Skin epidermis (tissue), 12 donors: ENCODE data around the gene SPATS2L.
A peak's percentile ranks its signal among the peaks of the same experiment; 100 is the strongest.

ENCODE experiments used
- H3K27ac ChIP-seq, 21 experiments: fragments of 200-600 bp; sonication (generic) in 11 of 21; one replicate each; pipeline ENCODE4 v1.5.0; 2020; ENCODE audit warnings: mild to moderate bottlenecking in 3 of 21, inconsistent platforms in 2 of 21, moderate library complexity in 2 of 21
- H3K4me3 ChIP-seq, 7 experiments: fragments of 200-600 bp; sonication (generic) in 2 of 7; one replicate each; pipeline ENCODE4 v1.5.0; 2020; ENCODE audit warnings: inconsistent platforms in 2 of 7, mild to moderate bottlenecking in 2 of 7, moderate library complexity in 1 of 7

The SPATS2L gene

DNA sequence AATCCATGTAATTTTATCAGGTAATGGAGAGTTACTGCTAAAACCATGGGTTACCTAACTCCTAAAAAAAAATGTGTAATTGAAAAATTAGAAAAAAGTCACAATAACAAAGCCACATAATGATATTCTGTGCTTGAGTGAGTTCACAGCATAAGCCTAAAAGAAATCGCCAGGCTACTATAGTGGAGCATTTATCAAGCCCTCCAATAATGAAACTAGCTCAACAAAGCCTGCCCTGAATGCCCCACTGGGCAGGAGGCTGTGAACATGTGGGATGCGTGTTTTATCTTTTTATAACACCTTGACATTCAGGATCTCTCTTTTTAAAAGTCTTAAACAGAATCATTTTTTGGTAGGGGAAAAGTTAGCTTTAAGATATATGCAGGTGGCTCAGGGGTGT is 117.0 kb downstream of the SPATS2L start:
- Histone ChIP-seq H3K4me3 (no peak overlapping the region), H3K27ac (no peak overlapping the region)

DNA sequence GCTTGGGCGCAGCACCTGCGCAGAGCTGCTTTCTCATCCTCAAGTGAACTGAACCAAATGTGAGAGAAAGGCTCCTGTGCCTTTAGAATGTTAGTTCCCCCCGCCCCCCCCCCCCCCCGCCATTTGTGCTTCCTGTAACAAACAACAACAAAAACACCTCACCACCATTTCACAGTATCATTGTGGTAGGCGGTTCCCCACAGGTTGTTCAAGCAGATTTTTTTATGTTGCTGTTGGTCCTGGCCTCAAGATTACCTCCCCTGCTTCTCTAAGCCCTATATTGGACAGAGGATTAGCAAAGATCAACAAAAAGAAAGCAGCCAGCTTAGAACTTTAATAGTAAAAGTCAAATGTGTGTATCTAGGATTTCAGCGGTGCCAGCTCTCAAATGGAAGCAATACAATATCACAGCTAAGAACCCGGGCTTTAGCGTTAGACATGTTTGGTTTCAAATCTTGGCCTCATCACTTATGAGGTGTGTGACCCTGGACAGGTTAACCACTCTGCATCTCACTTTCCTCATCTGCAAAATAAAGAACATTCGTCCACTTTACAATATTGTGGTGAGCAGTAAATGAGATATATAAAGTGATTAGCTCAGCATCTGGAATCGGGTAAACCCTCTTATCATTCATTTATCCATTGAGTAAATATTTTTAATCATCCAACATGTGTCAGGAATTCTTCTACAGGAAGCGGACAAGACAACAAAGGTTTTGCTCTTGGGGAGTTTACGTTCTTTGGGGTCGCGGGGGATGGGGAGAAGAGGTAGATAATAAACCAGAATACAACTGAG is 118.7 kb downstream of the SPATS2L start:
- H3K27ac ChIP-seq, result no peak overlapping the region
- H3K4me3 ChIP-seq, result no peak overlapping the region

GRCh38 chr2:200426754-200427153 is 120.3 kb downstream of the SPATS2L start:
- Histone ChIP-seq H3K27ac (no peak overlapping the region), H3K4me3 (no peak overlapping the region)

DNA sequence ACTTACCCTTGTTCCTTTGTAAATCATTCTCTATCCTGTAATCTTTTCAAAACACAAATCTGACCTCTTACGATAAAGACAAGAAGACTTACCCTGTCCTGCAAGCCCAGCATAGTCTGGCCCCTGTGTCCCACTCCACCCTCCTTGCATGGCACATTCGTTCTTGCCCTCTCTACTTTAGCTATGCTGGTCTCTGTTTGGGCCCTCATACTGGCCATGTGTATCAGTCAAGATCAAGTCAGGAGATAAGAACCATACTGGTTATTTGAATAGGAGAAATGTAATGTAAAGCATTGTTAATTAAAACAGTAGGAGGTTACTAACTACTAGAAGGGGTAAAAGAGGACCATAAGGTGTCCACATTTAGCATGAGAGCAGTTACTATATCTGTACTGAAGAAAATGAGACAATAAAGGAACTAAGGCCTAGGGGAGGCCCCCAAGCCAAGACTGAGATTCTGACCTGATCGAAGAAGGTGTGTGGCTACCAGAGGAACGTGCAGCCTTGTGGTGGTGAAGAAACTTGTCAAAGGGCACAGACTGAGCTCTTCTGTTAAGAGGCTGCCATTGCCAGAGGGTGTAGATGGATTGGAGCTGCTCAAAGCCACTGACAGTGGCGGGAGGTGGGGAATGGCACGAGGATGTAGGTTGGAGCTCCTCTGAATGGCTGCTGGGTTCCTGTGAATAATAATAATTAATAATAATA is 122.6 kb downstream of the SPATS2L start:
- Histone ChIP-seq H3K27ac (no peak overlapping the region), H3K4me3 (no peak overlapping the region)

DNA sequence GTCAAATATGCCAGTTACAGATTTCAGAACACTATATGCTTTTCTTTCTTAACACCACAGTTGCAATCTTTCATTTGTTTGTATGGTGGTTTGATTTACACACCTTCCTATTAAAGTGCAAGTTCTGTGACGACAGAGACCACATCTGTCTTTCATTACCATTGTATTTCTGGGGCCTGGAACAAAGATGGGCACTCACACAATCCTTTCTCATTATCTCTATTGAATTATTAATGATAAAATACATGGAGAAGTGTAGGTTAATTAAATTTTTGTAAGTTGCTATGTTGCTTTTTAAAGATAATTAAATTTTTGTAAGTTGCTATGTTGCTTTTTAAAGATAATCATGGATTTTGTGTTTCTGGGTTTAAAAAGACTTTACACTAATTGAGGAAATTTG is 123.5 kb downstream of the SPATS2L start:
- no peak overlapping the region for H3K4me3 ChIP-seq
- no peak overlapping the region for H3K27ac ChIP-seq

GRCh38 chr2:200431996-200432705 is 125.7 kb downstream of the SPATS2L start:
- no peak overlapping the region for H3K27ac ChIP-seq

GRCh38 chr2:200435379-200435778 is 128.9 kb downstream of the SPATS2L start:
- H3K4me3 ChIP-seq, result no peak overlapping the region
- H3K27ac ChIP-seq, result no peak overlapping the region

More at GRCh38 chr2:200431996-200432705, 125.7 kb downstream of the SPATS2L start:
- H3K4me3 ChIP-seq, result no peak overlapping the region

DNA sequence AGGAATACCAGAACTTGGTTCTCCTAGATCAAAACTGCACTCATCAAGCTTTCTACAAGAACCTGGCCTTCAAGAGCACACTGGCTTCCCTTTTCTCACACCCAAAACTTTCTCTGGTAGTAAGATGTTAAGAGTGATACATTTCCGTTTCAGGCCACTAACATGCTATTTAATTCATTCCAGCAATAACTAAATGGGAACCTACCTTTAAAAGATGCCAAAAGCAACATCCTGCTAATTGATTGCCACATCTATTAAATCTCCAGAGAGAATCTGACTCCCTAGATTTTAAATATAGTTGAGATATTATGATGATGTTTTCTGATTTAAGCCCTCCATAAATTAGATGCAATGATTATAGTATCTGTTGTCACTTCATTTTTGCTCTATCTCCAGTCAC is 131.8 kb downstream of the SPATS2L start:
- Histone ChIP-seq H3K27ac (no peak overlapping the region), H3K4me3 (no peak overlapping the region)

GRCh38 chr2:200438846-200439245 is 132.4 kb downstream of the SPATS2L start:
- H3K4me3 ChIP-seq, result no peak overlapping the region
- no peak overlapping the region for H3K27ac ChIP-seq

DNA sequence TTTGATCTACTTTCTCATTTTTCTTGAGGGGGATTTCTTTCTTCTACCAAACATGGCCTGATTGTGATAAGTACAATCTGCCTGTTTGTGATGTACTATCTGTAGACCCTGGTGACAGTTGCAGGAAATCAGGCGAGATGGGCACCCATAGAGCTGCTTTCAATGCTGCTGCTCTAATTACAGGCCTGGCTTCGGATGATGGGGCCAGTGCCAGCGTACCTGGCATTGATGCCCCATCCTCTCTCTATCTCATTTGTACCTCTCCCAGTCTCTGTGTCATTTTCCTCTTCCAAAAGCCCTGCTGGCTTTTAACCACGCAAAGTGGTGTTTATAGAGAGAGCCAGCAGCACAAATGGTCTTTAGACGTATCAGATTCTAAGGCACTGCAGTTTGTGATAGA is 133.5 kb downstream of the SPATS2L start:
- no peak overlapping the region for H3K4me3 ChIP-seq
- H3K27ac ChIP-seq, result no peak overlapping the region

GRCh38 chr2:200442471-200442870 is 136.0 kb downstream of the SPATS2L start:
- H3K27ac ChIP-seq, result peak overlapping the region in 2 of 21 experiments; percentile 57 to 58
- no peak overlapping the region for H3K4me3 ChIP-seq

DNA sequence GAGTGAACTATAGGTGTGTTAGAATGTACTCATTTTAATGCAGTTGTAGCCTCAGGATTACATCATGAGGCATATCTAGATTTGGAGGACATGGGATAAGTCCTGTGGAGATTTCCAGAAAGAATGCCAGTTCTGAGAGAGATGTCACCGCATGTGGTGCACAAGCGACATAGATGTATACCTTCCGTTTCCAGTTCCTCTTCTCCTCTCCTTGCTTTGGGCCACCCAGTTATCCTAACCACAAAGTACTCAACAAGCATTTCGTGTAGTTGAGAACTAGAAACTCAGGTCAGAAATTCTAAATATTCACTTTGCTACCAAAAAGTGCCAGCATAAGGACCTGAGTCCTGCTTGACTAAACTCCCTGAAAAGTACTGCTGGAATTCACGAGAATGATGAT is 136.9 kb downstream of the SPATS2L start:
- no peak overlapping the region for H3K4me3 ChIP-seq
- peak overlapping the region in 3 of 21 experiments; percentile 16 to 57 (median 30) for H3K27ac ChIP-seq

DNA sequence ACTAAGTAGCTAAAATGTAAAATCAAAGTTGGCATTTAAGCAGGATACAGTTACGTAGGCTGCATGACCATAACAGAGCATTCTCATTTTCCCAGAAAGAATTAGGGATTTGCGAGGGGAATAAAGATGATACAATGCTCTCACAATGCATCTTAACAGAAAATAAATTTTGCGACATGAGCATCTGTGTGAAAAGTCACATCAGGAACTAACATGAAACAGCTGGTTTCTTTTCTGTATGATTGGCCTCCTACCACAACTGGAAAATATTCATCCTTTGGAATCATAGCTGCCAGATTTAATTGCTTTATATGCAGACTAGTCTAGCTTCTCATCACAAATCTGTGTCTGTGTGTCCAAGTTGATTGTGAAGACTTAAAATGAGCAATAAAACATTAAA is 137.4 kb downstream of the SPATS2L start:
- H3K27ac ChIP-seq, result peak overlapping the region in 1 of 21 experiments; percentile 12
- no peak overlapping the region for H3K4me3 ChIP-seq

DNA sequence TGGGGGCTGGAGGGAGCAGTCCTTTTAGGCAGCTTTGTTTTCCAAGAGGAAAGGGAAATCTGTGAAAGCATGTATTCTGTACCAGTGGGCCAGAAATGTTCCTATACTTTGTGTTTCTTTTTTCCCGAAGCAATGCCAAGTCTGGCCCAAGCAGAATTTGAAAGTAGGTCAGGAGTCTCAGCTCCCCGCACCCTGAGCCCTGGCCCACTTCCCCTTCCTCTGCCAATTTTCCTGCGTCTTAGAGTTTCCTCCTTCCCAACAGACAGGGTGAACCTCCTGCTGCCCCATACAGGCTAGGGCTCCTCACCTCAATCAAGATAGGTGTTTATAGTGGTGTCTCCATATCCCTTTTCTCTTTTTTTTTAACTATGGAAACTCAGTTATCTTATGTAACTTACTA is 138.0 kb downstream of the SPATS2L start:
- H3K4me3 ChIP-seq, result no peak overlapping the region
- peak overlapping the region in 1 of 21 experiments; percentile 34 for H3K27ac ChIP-seq

DNA sequence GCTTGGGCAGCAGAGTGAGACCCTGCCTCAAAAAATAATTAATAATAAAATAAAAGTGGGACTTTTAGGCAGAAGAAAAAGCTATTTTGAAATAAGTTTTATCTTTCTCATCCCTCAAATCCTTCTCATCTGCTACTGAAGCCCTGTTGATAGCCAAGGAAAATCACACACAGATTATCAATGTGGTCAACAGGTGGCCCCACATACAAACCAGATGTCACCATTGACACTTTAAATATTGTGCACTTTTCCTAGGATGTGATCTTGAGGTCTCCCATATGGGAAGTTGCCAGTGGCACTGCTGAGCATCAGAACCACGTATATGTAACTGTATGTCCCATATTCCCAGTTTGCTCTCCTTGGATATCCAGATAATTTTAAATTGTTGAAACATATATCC is 138.8 kb downstream of the SPATS2L start:
- H3K27ac ChIP-seq, result no peak overlapping the region
- H3K4me3 ChIP-seq, result no peak overlapping the region

GRCh38 chr2:200446612-200447011 is 140.1 kb downstream of the SPATS2L start:
- Histone ChIP-seq H3K4me3 (no peak overlapping the region), H3K27ac (no peak overlapping the region)

- H3K27ac ChIP-seq, result no peak overlapping the region
- no peak overlapping the region for H3K4me3 ChIP-seq
These were observed 140.8 kb downstream of the SPATS2L start for GRCh38 chr2:200447139-200447855.

GRCh38 chr2:200448455-200448854 is 142.0 kb downstream of the SPATS2L start:
- Histone ChIP-seq H3K27ac (no peak overlapping the region), H3K4me3 (no peak overlapping the region)

DNA sequence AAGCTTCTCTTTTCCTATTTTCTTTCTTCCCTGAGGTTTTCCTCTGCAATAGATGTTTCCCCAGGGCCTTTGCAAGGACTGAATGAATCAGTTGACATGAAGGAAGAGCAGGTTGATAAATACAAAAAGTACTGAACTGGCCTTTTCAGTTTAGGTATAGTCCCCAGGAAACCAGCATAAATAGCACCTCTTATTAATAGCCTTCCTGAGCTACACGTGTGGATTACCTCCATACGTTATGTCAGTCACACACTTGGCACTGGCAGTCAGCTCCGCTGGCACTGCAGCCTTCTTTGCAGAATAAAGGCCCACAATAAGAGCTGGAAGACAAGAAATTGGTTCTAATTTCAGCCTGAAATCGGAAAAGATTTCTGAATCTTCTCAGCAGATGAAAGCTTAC is 142.7 kb downstream of the SPATS2L start:
- H3K4me3 ChIP-seq, result no peak overlapping the region
- H3K27ac ChIP-seq, result no peak overlapping the region

DNA sequence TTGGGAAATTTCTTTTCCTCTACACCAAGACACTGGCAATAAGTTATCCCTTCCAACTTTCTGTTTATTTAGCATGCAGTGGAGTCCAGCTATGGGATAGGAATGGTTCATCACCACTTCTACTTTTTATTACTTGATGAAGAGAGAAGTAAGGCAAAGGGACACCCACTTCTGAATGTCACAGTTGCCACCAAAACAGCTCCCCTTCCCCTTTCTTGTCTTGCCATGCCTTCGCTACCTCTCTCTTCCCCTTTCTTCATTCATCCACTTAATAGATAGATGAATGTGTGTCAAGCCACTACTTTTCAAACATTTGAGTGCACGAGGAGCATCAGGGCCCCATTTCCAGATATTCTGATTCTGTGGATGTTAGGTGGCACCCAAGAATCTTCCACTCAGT is 143.8 kb downstream of the SPATS2L start:
- H3K4me3 ChIP-seq, result no peak overlapping the region
- H3K27ac ChIP-seq, result no peak overlapping the region
